GM10847 (cell line): ENCODE results near the gene PCDH8.

Experiments
- POLR2A ChIP-seq: IDR thresholded peaks from 2 replicates; pipeline ENCODE4 v1.6.1; 2011; ENCODE audit not compliant: insufficient read length; ENCODE audit errors: extremely low read depth

Gene PCDH8

GRCh38 chr13:52862358-52863206 is 14.1 kb upstream of the PCDH8 start:
- TF ChIP-seq POLR2A = no peak

DNA sequence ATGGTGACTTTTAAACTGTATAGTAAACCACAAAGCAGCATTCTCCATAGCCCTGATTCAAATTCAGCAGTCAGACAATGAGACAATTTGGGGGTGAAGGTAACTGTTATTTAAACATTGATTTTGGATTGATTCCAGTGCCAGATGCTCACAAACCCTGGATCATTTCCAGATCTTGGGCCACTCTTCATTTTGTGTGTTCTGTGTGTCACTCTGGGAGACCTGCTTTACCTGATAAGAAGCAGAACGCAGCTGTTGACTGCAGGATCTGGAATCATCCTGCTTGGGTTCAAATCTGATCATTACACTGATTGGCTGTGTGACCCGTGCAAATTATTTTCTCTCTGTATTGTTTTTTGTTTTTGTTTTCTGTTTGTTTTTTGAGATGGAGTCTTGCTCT is 4.0 kb upstream of the PCDH8 start:
- no peak for TF ChIP-seq POLR2A

DNA sequence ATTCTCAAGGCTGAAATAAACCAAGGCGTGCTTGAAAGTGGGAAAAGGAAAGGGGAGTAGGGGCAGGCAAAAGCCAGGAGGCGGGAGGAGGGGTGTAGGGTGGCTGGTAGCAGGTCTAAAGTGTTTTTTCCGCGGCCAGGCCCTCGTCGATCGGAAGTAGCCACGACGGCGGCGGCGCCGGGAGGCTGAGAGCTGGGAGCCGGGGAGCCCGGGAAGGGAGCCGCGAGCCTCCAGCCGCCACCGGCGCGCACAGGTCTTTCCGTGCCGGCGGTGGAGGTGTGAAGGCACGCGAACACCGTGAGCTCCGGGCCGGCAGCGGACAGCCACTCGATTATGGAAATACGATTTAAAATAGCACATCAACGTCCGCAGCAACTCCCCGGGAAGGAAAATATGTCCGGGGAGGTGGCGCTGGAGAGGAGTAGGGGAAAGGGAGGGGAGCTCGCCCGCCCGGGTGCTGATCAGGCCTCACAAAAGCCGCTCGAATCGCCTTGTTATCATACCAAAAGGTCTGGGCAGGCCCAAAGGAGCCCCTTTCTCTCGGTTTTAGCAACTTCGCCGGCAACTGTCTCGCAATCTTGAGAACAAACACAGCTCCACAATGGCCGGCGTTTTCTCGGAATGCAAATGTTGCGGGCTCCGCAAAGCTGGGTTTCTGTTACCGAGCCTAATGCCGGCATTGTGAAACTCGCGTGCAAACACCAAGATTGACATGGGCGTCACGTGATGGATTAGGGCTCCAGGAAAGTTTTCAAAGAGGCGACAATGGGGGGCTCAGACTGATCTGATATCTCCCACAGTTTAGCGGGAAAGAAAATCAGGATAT is 2.9 kb upstream of the PCDH8 start:
- TF ChIP-seq POLR2A = no peak

GRCh38 chr13:52850396-52851136 is 2.1 kb upstream of the PCDH8 start:
- no peak for TF ChIP-seq POLR2A

- TF ChIP-seq POLR2A = no peak
Observed at GRCh38 chr13:52850072-52850395, 1.6 kb upstream of the PCDH8 start.

DNA sequence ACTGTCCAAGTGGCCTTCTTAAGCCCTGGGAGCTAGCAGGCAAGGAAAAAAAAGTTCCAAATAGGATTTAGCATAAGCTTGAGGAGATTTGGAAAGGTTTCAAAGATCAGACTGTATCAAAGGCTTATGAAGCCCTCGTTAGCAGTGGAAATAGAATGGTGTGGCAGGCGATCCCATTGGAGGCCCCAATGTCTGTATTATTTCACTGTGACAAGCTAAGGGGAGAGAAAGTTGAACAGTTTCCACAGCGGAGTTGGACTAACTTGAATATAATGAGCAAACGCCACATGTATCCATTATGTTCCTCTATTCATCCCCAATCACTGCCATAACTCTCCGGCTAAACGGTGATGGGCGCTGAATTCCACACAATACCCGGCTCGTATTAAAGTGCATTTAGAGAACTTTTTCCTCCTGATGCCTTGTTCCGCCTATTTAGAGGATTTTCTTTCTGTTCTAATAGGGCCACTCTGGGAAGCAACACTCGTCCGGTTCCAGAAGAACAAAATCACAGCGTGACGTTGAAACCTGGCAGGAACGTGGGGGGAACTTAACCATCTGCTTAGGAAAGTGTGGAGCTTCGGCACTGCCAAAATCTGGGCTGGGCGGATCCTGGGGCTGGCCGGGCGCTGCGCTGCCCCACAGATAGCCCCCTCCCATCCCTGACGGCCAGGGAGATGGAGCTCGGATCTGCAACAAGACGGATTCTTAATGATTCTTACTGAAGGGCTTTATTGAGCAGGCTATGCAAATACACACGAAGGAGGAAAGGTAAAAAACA is 1.0 kb upstream of the PCDH8 start:
- TF ChIP-seq POLR2A = no peak

GRCh38 chr13:52847682-52848432 is 583 bp downstream of the PCDH8 start:
- TF ChIP-seq POLR2A = no peak

DNA sequence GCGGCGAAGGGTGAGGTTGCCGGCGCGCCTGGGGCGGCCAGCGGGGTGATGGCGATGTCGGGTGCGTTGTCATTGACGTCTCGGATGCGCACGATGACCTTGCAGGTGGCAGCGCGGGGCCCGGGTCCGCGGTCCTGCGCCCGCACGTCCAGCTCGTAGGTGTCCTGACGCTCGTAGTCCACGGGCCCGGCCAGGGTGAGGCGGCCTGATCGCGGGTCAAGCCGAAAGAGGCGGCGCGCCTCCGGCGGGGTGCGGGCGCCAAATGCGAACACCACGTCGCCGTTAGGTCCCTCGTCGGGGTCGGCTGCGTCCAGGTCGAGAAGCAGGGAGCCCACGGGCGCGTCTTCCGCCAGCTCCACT is 1.1 kb downstream of the PCDH8 start:
- TF ChIP-seq POLR2A = no peak

DNA sequence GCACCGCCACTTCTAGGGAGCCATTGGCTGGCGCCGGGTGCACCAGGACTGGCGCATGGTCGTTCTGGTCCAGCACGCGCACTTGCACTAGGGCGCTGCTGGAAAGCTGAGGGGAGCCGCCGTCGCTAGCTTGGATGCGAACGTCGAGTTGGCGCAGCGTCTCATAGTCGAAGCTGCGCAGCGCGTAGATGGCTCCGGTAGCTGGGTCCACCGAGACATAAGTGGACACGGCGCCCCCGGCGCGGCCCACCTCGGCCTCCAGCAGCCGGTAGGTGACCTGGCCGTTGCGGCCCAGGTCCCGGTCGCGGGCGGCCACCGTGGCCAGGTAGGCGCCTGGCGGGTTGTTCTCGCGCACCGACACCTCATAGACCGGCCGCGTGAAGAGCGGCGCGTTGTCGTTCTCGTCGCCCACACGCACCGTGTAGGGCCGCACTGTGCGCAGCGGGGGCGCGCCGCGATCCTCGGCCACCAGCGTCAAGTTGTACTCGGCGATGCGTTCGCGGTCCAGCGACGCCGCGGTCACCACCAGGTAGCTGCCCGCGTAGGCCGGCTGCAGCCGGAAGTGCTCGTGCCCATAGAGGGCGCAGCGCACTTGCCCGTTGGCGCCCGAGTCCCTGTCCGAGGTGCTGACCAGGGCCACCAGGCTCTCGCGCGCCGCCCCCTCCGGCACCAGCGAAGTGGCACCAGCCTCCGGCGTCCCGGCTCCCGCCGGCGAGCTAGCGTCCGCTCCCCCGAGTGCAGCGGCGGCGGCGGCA is 1.7 kb downstream of the PCDH8 start:
- TF ChIP-seq POLR2A = no peak

- no peak for TF ChIP-seq POLR2A
Observed at GRCh38 chr13:52845766-52846566, 2.5 kb downstream of the PCDH8 start.

- no peak for TF ChIP-seq POLR2A
Observed at GRCh38 chr13:52845334-52845761, 3.1 kb downstream of the PCDH8 start.

- TF ChIP-seq POLR2A = no peak
Observed at GRCh38 chr13:52844836-52845235, 3.6 kb downstream of the PCDH8 start.

DNA sequence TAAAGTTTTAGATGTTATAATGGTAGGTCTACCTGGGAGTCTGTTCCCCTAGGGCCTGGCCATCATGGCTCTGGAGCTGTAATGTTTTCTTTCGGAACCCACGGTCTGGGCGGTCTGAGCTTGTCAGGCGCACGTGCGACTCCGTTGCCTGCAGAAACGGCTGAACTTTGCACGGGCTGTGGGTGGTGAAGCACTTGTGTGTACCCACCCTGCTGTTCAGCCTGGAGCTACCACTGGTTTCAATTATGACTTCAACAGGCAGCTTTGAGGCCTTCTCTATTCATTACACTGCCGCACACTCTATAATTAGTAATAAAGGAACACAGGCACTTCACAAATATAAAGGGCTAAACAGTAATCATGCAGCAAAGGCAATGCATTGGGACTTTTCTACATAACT is 6.0 kb downstream of the PCDH8 start:
- no peak for TF ChIP-seq POLR2A
